GM23338 (cell line): ENCODE measurements around the gene CCS.

ENCODE experiments used
- EZH2 ChIP-seq: fragments of 200-600 bp; sonication (generic); IDR thresholded peaks from one replicate; pipeline ENCODE4 v1.8.0; 2017; ENCODE audit warnings: antibody characterized with exemption, mild to moderate bottlenecking, low read depth; ENCODE audit not compliant: unreplicated experiment
- POLR2AphosphoS5 ChIP-seq: IDR thresholded peaks from 2 replicates; pipeline ENCODE4 v1.6.1; 2016; ENCODE audit warnings: antibody characterized with exemption, low read depth
- STAT1 ChIP-seq: IDR thresholded peaks from one replicate; pipeline ENCODE4 v1.6.1; 2016; ENCODE audit warnings: antibody characterized with exemption; ENCODE audit not compliant: unreplicated experiment
- TF ChIP-seq, protein P1 (sequence below), 2 experiments: fragments of 200-600 bp in 1 of 2; sonication (generic) in 1 of 2; conservative IDR thresholded peaks; 2 replicates each; pipeline versions ENCODE4 v1.5.1 to v1.6.1; 2016 to 2017; ENCODE audit warnings: antibody characterized with exemption in 2 of 2, low read depth in 2 of 2, mild to moderate bottlenecking in 2 of 2, moderate library complexity in 1 of 2

DNA sequence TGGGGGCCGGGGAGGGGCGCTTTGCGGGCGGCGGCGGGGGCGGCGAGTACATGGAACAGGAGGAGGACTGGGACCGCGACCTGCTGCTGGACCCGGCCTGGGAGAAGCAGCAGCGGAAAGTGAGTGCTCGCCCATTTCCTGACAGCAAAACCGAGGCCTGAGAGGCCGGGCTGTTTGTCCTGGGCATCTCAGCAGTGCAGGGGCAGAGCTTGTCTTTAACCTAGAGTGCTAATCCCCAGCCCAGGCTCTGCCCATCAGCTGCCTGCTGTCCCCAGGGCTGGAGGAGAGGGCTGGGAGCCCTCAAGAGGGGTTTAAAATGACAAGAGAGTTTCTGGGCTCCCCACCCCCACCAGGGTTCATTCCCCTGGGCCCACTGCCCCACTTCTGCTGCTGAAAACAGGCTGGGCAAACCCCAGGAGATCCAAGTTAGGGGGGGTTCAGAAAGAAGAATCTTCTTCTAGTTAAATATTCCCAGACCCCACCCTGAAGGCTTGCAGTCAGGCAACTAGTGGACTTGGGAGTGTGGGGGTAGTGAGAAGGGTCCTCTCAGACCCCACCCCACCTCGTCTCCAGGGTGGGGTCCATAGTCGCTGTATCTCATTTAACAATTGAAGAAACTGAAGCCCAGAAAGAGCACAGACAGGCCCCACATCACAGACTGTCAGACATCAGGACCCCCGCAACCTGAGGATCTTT lies 45.9 kb upstream of the CCS start:
- TF ChIP-seq, protein P1, sequence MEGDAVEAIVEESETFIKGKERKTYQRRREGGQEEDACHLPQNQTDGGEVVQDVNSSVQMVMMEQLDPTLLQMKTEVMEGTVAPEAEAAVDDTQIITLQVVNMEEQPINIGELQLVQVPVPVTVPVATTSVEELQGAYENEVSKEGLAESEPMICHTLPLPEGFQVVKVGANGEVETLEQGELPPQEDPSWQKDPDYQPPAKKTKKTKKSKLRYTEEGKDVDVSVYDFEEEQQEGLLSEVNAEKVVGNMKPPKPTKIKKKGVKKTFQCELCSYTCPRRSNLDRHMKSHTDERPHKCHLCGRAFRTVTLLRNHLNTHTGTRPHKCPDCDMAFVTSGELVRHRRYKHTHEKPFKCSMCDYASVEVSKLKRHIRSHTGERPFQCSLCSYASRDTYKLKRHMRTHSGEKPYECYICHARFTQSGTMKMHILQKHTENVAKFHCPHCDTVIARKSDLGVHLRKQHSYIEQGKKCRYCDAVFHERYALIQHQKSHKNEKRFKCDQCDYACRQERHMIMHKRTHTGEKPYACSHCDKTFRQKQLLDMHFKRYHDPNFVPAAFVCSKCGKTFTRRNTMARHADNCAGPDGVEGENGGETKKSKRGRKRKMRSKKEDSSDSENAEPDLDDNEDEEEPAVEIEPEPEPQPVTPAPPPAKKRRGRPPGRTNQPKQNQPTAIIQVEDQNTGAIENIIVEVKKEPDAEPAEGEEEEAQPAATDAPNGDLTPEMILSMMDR (conservative IDR thresholded peaks at IDR 0.05; ENCODE audit: low read depth in 2 of 2), result no peak
- TF ChIP-seq POLR2AphosphoS5, result no peak
- no peak for TF ChIP-seq STAT1
- no peak for TF ChIP-seq EZH2
